Calu3 (cell line): Measurements from ENCODE around the gene ZFP37. TPM values are rescaled to one million over a fixed set of nuclear protein-coding genes. Genes with fewer than 3 reads are reported as not detected.

Experiments
- BruUV-seq: library from RNA; stranded (reverse); fragments of 400-500 nt; replicated peaks from 2 replicates; lab custom pipeline; 2021; lab: Mats Ljungman, UMichigan
- CTCF ChIA-PET: fragments of 300-600 bp; sonication (Branson Sonifier 250); formaldehyde crosslinking; loops from one replicate; lab custom pipeline; 2022; ENCODE audit warnings: antibody characterized with exemption; lab: Charles Lee
- DNase-seq: peaks from one replicate; pipeline ENCODE4 v3.0.0; 2022
- H3K27ac Mint-ChIP-seq: one replicate; pipeline ENCODE4 v1.8.0; 2022; ENCODE audit warnings: mixed read lengths; ENCODE audit not compliant: unreplicated experiment
- H3K27me3 Mint-ChIP-seq: one replicate; pipeline ENCODE4 v1.8.0; 2022; ENCODE audit warnings: mixed read lengths; ENCODE audit not compliant: unreplicated experiment
- H3K36me3 Mint-ChIP-seq: one replicate; pipeline ENCODE4 v1.8.0; 2022; ENCODE audit warnings: mild to moderate bottlenecking, moderate library complexity, mixed read lengths; ENCODE audit not compliant: insufficient read depth, unreplicated experiment
- H3K4me1 Mint-ChIP-seq: one replicate; pipeline ENCODE4 v1.8.0; 2022; ENCODE audit warnings: mild to moderate bottlenecking, low read depth, mixed read lengths; ENCODE audit not compliant: unreplicated experiment
- H3K4me3 Mint-ChIP-seq: one replicate; pipeline ENCODE4 v1.8.0; 2022; ENCODE audit warnings: mild to moderate bottlenecking, low read depth, moderate library complexity, mixed read lengths; ENCODE audit not compliant: unreplicated experiment
- H3K9me3 Mint-ChIP-seq: one replicate; pipeline ENCODE4 v1.8.0; 2022; ENCODE audit warnings: low read depth, mixed read lengths; ENCODE audit not compliant: unreplicated experiment
- CTCF ChIP-seq: fragments of 200-600 bp; IDR thresholded peaks from one replicate; pipeline ENCODE4 v1.8.0; 2022; ENCODE audit warnings: antibody characterized with exemption; ENCODE audit not compliant: unreplicated experiment
- intact Hi-C: fragments of 100-400 bp; cut with micrococcal nuclease; formaldehyde crosslinking; loops from one replicate; pipeline ENCODE4 v1.10.0; 2022; ENCODE audit not compliant: unreplicated experiment
- total RNA-seq: library from RNA; stranded (reverse); gene quantifications from 2 replicates; pipeline ENCODE4 v1.2.3, GENCODE V29; 2022

The ZFP37 gene
- total RNA-seq, 1 experiment from 2014 or later, result 1.3 TPM

DNA sequence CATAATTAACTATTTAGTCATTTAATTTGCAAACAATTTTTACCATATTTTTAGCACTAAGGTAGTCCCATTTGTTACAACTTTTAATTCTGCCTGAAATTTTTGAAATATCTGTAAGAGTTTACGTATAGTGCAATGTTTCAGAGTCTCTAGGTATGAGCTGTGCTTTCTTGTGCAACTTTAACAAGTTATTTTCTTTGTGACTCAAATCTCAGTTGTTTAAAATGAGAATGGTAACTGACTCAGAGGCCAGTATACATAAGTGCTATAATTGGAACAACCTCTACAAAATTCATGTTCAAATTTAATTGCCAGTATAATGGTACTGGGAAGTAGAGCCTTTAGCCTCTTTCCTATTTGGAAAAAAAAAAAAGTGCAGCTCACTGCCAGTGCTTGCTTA lies 30.3 kb downstream of the ZFP37 start:
- H3K9me3 Mint-ChIP-seq, result peaks cover 9% of the 10 kb centered on the region
- CTCF ChIA-PET, result no interaction called here
- intact Hi-C loops, result no loop called here
- no peak for DNase-seq
- no TSS peak for BruUV-seq
- no peaks in the 10 kb centered on the region for H3K27me3 Mint-ChIP-seq
- H3K27ac Mint-ChIP-seq, result no peak overlapping the region
- H3K4me3 Mint-ChIP-seq, result no peak overlapping the region
- no peaks in the 10 kb centered on the region for H3K4me1 Mint-ChIP-seq
- no peak for TF ChIP-seq CTCF
- no peaks in the 10 kb centered on the region for H3K36me3 Mint-ChIP-seq

DNA sequence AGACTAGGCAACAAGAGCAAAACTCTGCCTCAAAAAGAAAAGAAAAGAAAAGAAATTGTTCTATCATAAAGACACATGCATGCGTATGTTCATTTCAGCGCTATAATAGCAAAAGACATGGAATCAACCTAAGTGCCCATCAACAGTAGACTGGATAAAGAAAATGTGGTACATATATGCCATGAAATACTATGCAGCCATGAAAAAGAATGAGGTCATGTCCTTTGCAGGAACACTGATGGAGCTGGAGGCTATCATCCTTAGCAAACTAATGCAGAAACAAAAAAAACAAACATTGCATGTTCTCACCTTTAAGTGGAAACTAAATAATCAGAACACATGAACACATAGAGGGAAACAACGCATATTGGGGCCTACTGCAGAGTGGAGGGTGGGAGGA lies 38.3 kb downstream of the ZFP37 start:
- H3K36me3 Mint-ChIP-seq, result no peaks in the 10 kb centered on the region
- DNase-seq, result no peak
- peaks cover 8% of the 10 kb centered on the region for H3K9me3 Mint-ChIP-seq
- intact Hi-C loops, result no loop called here
- BruUV-seq, result no TSS peak
- no peak for TF ChIP-seq CTCF
- no peaks in the 10 kb centered on the region for H3K4me1 Mint-ChIP-seq
- CTCF ChIA-PET, result no interaction called here
- H3K4me3 Mint-ChIP-seq, result no peak overlapping the region
- peaks cover 7% of the 10 kb centered on the region for H3K27me3 Mint-ChIP-seq
- no peak overlapping the region for H3K27ac Mint-ChIP-seq

- Mint-ChIP-seq H3K4me1 (no peaks in the 10 kb centered on the region), H3K27me3 (peaks cover 12% of the 10 kb centered on the region), H3K4me3 (peak overlapping the region; percentile 64), H3K27ac (no peak overlapping the region), H3K36me3 (peaks cover 4% of the 10 kb centered on the region), H3K9me3 (peaks cover 6% of the 10 kb centered on the region)
- TF ChIP-seq CTCF, result no peak
- no TSS peak for BruUV-seq
- CTCF ChIA-PET, result no interaction called here
- intact Hi-C loops, result no loop called here
- DNase-seq, result no peak
Observed at GRCh38 chr9:113012492-113012891, 44.0 kb downstream of the ZFP37 start.

- Mint-ChIP-seq H3K4me1 (no peaks in the 10 kb centered on the region), H3K36me3 (peaks cover 4% of the 10 kb centered on the region), H3K27me3 (peaks cover 12% of the 10 kb centered on the region), H3K4me3 (peak within 1 kb of the TSS; percentile 64), H3K27ac (no peak within 1 kb of the TSS), H3K9me3 (peaks cover 6% of the 10 kb centered on the region)
- CTCF ChIA-PET, result no interaction called here
- no TSS peak for BruUV-seq
- no peak for TF ChIP-seq CTCF
- intact Hi-C loops, result no loop called here
- peak; percentile 46 for DNase-seq
Observed at GRCh38 chr9:113011911-113012381, 44.6 kb downstream of the ZFP37 start, which contains the start of gene ZNF883. ZNF883 (minus strand) TSS chr9:113012192.
